Thyroid gland (tissue), 4 donors: ENCODE measurements around the gene GRM8.

Source experiments
- POLR2A ChIP-seq, 2 donors: fragments of 450-650 bp; IDR thresholded peaks; one replicate each; pipeline ENCODE4 v1.6.1; 2017; ENCODE audit warnings: antibody characterized with exemption in 2 of 2, mild to moderate bottlenecking in 2 of 2, moderate library complexity in 1 of 2
- TF ChIP-seq, protein P1 (sequence below), 6 experiments: fragments of 200-600 bp in 3 of 6; fragments of 450-650 bp in 3 of 6; sonication (generic) in 3 of 6; IDR thresholded peaks; one replicate each; pipeline ENCODE4 v1.5.1; 2016 to 2019; ENCODE audit warnings: antibody characterized with exemption in 6 of 6, mild to moderate bottlenecking in 2 of 6, inconsistent platforms in 1 of 6, moderate library complexity in 1 of 6

DNA sequence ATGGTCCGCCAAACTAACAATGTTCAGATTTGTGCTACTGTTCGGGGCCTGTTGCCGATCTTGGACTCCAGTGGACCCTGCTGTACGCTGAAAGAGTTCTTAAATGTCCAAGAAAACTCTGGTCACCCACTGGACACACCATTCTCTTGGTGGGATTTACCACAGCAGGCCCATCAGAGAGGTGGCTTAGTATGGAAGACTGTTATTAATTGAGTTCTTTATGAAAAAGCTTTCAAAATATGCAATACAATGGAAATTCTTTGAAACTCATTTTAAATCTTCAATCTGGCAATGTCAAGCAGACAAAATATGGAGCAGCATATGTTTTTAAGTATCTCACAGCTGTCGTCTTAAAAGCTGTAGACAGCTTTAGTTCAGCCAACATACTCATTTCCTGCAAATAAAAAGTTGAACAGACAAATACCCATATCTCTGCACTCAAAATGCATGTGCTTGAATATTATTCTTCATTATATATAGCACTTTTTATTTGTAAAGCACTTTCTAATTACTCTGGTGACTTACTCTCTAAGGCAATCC, 37.4 kb upstream of the GRM8 start:
- TF ChIP-seq POLR2A (IDR thresholded peaks at IDR 0.05): no peak
- TF ChIP-seq, protein P1, sequence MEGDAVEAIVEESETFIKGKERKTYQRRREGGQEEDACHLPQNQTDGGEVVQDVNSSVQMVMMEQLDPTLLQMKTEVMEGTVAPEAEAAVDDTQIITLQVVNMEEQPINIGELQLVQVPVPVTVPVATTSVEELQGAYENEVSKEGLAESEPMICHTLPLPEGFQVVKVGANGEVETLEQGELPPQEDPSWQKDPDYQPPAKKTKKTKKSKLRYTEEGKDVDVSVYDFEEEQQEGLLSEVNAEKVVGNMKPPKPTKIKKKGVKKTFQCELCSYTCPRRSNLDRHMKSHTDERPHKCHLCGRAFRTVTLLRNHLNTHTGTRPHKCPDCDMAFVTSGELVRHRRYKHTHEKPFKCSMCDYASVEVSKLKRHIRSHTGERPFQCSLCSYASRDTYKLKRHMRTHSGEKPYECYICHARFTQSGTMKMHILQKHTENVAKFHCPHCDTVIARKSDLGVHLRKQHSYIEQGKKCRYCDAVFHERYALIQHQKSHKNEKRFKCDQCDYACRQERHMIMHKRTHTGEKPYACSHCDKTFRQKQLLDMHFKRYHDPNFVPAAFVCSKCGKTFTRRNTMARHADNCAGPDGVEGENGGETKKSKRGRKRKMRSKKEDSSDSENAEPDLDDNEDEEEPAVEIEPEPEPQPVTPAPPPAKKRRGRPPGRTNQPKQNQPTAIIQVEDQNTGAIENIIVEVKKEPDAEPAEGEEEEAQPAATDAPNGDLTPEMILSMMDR (IDR thresholded peaks at IDR 0.05): no peak
